LNCAP (cell line): Measurements from ENCODE around the gene FAM53A.

Source experiments
- TF ChIP-seq, protein P1 (sequence below): fragments of 450-650 bp; IDR thresholded peaks from 2 replicates; pipeline ENCODE4 v1.5.1; 2017; ENCODE audit warnings: mild to moderate bottlenecking

FAM53A gene

DNA sequence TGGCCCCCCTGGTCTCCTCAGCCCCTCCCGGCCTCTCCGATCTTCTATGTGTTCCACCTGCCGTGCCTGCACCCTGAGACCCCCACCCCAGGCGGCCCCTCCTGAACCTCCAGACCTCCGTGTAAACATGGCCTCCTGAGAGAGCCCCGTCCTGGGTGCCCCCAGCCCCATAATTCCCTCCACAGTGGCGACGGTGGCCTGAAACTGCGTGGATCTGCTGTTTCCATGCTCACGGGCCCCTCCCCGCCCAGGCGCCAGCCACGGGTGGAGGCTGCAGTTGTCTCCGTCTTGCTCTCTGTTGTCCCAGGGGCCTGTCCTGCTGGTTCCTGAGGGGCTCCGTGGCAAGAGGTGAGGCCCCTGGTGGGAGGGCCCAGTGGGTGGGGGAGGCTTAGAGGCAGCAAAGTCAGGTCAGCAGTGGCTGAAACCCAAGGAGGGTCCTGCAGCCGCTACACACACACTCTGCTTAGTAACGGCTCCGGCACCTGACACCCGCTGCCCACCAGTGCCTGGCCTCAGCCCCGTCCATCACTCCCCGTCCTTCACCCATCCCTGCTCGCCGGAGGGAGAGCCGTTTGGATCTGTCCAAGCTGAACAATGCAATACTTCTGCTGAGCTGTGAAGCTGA lies 75.8 kb downstream of the FAM53A start:
- TF ChIP-seq, protein P1, sequence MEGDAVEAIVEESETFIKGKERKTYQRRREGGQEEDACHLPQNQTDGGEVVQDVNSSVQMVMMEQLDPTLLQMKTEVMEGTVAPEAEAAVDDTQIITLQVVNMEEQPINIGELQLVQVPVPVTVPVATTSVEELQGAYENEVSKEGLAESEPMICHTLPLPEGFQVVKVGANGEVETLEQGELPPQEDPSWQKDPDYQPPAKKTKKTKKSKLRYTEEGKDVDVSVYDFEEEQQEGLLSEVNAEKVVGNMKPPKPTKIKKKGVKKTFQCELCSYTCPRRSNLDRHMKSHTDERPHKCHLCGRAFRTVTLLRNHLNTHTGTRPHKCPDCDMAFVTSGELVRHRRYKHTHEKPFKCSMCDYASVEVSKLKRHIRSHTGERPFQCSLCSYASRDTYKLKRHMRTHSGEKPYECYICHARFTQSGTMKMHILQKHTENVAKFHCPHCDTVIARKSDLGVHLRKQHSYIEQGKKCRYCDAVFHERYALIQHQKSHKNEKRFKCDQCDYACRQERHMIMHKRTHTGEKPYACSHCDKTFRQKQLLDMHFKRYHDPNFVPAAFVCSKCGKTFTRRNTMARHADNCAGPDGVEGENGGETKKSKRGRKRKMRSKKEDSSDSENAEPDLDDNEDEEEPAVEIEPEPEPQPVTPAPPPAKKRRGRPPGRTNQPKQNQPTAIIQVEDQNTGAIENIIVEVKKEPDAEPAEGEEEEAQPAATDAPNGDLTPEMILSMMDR: no peak

GRCh38 chr4:1604706-1605205 lies 79.4 kb downstream of the FAM53A start:
- TF ChIP-seq, protein P1: no peak

DNA sequence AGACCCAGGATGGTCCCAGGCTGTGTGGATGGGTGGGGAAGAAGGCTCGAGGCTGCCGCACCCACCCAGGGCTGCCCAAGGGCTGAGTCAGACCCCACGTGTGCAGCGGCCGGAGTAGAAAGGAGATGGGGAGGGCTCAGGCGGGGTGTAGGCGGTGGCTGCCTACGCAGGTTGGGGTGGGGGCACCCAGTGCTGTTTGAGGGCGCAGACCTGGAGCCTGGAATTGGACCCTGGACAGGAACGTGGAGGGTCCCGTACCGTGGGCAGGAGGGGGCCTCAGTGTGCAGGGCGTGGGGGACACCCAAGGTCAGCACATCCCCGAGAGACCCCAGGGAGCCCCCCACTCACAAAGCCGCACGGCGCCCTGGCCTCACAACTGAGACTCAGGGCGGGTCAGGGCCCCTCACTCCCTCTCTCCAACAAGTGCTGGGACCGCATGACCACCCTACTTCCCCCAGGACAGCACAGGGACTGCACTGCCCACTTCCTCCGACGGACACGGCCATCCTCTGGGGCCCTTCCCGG lies 79.9 kb downstream of the FAM53A start:
- TF ChIP-seq, protein P1: no peak

DNA sequence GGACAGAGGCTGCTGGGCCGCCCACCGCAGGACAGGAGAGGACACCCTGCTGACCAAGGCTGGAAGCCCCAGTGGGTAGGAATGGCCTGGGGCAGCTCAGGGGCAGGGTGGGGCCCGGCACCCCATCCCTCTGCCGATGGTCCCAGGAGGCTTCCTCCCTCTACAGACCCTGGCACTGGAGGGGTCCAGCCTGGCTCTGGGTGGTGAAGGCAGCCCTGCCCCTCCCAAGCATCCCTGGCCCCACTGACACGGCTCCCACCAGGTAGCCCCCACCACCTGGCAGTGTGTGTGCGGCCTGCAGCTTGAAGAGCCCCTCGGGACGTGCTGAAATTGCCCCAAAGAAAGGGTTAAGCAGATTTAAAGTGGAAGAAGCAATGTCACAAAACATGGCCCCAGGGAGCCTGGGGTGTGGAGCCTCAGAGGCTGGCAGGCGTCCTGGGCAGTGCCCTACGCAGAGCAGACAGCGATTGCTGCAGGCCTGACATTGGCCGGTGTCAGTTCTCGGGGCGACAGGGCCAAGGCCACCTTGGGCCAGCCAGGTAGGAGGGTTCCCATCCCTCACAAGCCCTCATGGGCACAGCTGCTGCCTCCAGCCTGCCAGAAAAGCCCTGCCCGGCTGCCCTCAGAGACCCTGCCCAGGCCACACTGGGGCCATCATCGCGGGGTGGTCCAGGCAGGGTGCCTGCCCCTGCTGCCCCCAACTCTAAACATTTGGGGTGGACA lies 80.5 kb downstream of the FAM53A start:
- TF ChIP-seq, protein P1: no peak

GRCh38 chr4:1602655-1603412 lies 81.3 kb downstream of the FAM53A start:
- TF ChIP-seq, protein P1: no peak

DNA sequence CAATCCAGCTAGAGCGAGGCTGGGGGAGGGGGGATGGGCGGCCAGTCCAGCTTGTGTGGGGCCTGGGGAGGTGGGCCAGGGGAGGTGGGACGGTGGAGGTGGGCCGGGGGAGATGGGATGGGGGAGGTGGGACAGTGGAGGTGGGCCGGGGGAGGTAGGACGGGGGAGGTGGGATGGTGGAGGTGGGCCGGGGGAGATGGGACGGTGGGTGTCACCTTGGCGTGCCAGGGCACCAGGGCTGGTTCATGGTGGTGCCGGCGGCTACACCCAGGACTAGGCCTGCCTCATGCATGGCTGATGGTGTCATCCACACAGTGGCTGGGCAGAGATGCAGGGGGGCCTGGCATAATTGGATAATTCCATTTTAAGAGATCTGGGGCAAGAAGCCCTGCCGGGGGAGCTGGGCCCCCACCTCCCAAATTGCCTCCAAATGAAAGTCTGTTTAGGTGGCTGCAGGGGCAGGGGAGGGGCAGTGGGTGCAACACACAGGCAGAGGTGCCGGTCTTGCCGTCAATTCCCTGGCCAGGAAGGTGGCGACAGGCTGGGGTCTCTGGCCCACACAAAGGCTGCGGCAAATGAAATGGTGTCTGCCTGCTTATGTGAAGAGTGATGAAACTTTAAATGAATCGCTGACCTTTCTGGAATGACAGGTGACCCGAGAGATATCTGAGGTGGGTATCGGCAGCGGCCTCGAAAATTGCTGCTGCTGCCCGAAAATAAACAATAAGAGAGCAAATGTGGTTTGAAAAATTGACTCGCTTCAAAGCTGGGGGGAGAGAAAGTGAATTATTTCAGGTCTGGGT lies 82.1 kb downstream of the FAM53A start:
- TF ChIP-seq, protein P1: no peak

GRCh38 chr4:1601533-1601835 lies 82.6 kb downstream of the FAM53A start:
- TF ChIP-seq, protein P1: no peak
